ENCODE data around the gene ATP8B4. TPM values are rescaled to one million over a fixed set of nuclear protein-coding genes. Genes with fewer than 3 reads are reported as not detected.

ATP8B4 gene
- total RNA-seq, 1 donor from 2014 or later = 45.8 TPM

DNA sequence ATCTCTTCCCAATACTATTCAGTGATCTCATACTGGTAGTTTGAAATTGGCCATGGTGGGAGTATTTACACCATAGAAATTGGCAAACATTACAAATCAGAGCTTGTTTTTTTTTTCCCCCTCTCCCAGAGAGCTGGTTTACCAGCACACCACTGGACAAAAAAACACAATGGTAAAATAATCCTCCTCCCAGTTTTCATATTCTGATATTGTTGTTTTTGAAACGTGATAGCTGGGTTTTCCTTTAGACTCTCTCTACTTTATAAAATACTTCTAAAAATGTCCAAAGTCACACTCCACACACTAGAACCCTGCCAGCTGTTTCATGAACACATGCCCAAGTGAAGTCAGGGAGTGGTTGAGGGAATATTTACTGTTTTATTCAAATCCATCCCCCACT is 310.7 kb downstream of the ATP8B4 start:
- Mint-ChIP-seq H3K36me3 (ENCODE audit: low read depth, unreplicated experiment) (no peaks in the 10 kb centered on the region), H3K4me1 (ENCODE audit: unreplicated experiment) (no peaks in the 10 kb centered on the region), H3K27me3 (ENCODE audit: unreplicated experiment) (no peaks in the 10 kb centered on the region), H3K9me3 (ENCODE audit: unreplicated experiment) (no peaks in the 10 kb centered on the region), H3K4me3 (ENCODE audit: unreplicated experiment) (no peak overlapping the region), H3K27ac (ENCODE audit: unreplicated experiment) (no peak overlapping the region)
- TF ChIP-seq, protein P1, sequence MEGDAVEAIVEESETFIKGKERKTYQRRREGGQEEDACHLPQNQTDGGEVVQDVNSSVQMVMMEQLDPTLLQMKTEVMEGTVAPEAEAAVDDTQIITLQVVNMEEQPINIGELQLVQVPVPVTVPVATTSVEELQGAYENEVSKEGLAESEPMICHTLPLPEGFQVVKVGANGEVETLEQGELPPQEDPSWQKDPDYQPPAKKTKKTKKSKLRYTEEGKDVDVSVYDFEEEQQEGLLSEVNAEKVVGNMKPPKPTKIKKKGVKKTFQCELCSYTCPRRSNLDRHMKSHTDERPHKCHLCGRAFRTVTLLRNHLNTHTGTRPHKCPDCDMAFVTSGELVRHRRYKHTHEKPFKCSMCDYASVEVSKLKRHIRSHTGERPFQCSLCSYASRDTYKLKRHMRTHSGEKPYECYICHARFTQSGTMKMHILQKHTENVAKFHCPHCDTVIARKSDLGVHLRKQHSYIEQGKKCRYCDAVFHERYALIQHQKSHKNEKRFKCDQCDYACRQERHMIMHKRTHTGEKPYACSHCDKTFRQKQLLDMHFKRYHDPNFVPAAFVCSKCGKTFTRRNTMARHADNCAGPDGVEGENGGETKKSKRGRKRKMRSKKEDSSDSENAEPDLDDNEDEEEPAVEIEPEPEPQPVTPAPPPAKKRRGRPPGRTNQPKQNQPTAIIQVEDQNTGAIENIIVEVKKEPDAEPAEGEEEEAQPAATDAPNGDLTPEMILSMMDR (IDR thresholded peaks at IDR 0.05; ENCODE audit: unreplicated experiment) = no peak
- DNase-seq (ENCODE audit: low spot score) = no peak

Other genes starting within 250 kb of the ATP8B4 start
- gene SLC27A2, start 63.0 kb upstream of the ATP8B4 start, total RNA-seq (ENCODE audit: unreplicated experiment) = 0.51 TPM
- gene HDC, start 146.5 kb upstream of the ATP8B4 start, total RNA-seq (ENCODE audit: unreplicated experiment) = not detected
- gene GABPB1, start 236.0 kb upstream of the ATP8B4 start, total RNA-seq (ENCODE audit: unreplicated experiment) = 58.5 TPM